ENCODE data around the gene OGDHL. TPM values are rescaled to one million over a fixed set of nuclear protein-coding genes. Genes with fewer than 3 reads are reported as not detected.

OGDHL gene
- total RNA-seq, 1 experiment from 2014 or later: 21.4 TPM

GRCh38 chr10:49744924-49745605 is 17.1 kb downstream of the OGDHL start:
- Histone ChIP-seq H3K27me3 (replicated peaks; ENCODE audit: control insufficient read depth, insufficient read depth, low read length) (no peaks in the 10 kb centered on the region), H3K4me3 (ENCODE audit: low read depth, low read length) (no peak overlapping the region), H3K4me1 (no peaks in the 10 kb centered on the region), H3K36me3 (ENCODE audit: control insufficient read depth, insufficient read depth, low read length) (0 out of 2 replicates have a peak, but pooled peaks cover 1% of the 10 kb centered on the region), H3K9me3 (no peaks in the 10 kb centered on the region)
- Mint-ChIP-seq H3K27ac (ENCODE audit: unreplicated experiment) (no peak overlapping the region), H3K9me3 (ENCODE audit: unreplicated experiment) (peaks cover 12% of the 10 kb centered on the region), H3K27me3 (ENCODE audit: insufficient read depth, unreplicated experiment) (no peaks in the 10 kb centered on the region), H3K4me3 (ENCODE audit: unreplicated experiment) (no peak overlapping the region), H3K4me1 (ENCODE audit: low read depth, unreplicated experiment) (no peaks in the 10 kb centered on the region), H3K36me3 (ENCODE audit: insufficient read depth, unreplicated experiment) (no peaks in the 10 kb centered on the region)
- no peak for DNase-seq
- BruUV-seq (replicated peaks): no TSS peak
- CTCF ChIA-PET: interaction anchor here (0.7 kb wide), 1 partner anchor 10 kb away, joined by 4 read pairs; no protein-coding TSS in a partner anchor
- TF ChIP-seq, protein P1, sequence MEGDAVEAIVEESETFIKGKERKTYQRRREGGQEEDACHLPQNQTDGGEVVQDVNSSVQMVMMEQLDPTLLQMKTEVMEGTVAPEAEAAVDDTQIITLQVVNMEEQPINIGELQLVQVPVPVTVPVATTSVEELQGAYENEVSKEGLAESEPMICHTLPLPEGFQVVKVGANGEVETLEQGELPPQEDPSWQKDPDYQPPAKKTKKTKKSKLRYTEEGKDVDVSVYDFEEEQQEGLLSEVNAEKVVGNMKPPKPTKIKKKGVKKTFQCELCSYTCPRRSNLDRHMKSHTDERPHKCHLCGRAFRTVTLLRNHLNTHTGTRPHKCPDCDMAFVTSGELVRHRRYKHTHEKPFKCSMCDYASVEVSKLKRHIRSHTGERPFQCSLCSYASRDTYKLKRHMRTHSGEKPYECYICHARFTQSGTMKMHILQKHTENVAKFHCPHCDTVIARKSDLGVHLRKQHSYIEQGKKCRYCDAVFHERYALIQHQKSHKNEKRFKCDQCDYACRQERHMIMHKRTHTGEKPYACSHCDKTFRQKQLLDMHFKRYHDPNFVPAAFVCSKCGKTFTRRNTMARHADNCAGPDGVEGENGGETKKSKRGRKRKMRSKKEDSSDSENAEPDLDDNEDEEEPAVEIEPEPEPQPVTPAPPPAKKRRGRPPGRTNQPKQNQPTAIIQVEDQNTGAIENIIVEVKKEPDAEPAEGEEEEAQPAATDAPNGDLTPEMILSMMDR (IDR thresholded peaks at IDR 0.05; ENCODE audit: insufficient read depth in 1 of 2, low read depth in 1 of 2, low read length in 1 of 2, severe bottlenecking in 1 of 2, unreplicated experiment in 1 of 2): peak; percentile 12
- intact Hi-C loops (cut with micrococcal nuclease; ENCODE audit: unreplicated experiment): no loop called here
- POLR2A ChIA-PET: no interaction called here

- TF ChIP-seq, protein P1 (IDR thresholded peaks at IDR 0.05; ENCODE audit: insufficient read depth in 1 of 2, low read depth in 1 of 2, low read length in 1 of 2, severe bottlenecking in 1 of 2, unreplicated experiment in 1 of 2): no peak
- no peaks in the 10 kb centered on the region for H3K27me3 Mint-ChIP-seq (ENCODE audit: insufficient read depth, unreplicated experiment)
- ChIA-PET CTCF (interaction anchor here (0.7 kb wide), 1 partner anchor 10 kb away, joined by 4 read pairs; no protein-coding TSS in a partner anchor), POLR2A (no interaction called here)
- no peak overlapping the region for H3K27ac Mint-ChIP-seq (ENCODE audit: unreplicated experiment)
- no peaks in the 10 kb centered on the region for H3K36me3 Mint-ChIP-seq (ENCODE audit: insufficient read depth, unreplicated experiment)
- H3K4me1 Mint-ChIP-seq (ENCODE audit: low read depth, unreplicated experiment): no peaks in the 10 kb centered on the region
- no TSS peak for BruUV-seq (replicated peaks)
- Histone ChIP-seq H3K4me3 (ENCODE audit: low read depth, low read length) (no peak overlapping the region), H3K27me3 (replicated peaks; ENCODE audit: control insufficient read depth, insufficient read depth, low read length) (no peaks in the 10 kb centered on the region), H3K9me3 (no peaks in the 10 kb centered on the region), H3K4me1 (no peaks in the 10 kb centered on the region), H3K36me3 (ENCODE audit: control insufficient read depth, insufficient read depth, low read length) (0 out of 2 replicates have a peak, but pooled peaks cover 1% of the 10 kb centered on the region)
- intact Hi-C loops (cut with micrococcal nuclease; ENCODE audit: unreplicated experiment): no loop called here
- peaks cover 12% of the 10 kb centered on the region for H3K9me3 Mint-ChIP-seq (ENCODE audit: unreplicated experiment)
- H3K4me3 Mint-ChIP-seq (ENCODE audit: unreplicated experiment): no peak overlapping the region
- DNase-seq: no peak
Observed at GRCh38 chr10:49744091-49744685, 17.9 kb downstream of the OGDHL start.

GRCh38 chr10:49743464-49744075 is 18.6 kb downstream of the OGDHL start:
- intact Hi-C loops (cut with micrococcal nuclease; ENCODE audit: unreplicated experiment): no loop called here
- no peak for DNase-seq
- TF ChIP-seq, protein P1 (IDR thresholded peaks at IDR 0.05; ENCODE audit: insufficient read depth in 1 of 2, low read depth in 1 of 2, low read length in 1 of 2, severe bottlenecking in 1 of 2, unreplicated experiment in 1 of 2): no peak
- H3K9me3 Mint-ChIP-seq (ENCODE audit: unreplicated experiment): peaks cover 12% of the 10 kb centered on the region
- POLR2A ChIA-PET: no interaction called here
- no peaks in the 10 kb centered on the region for H3K4me1 ChIP-seq
- CTCF ChIA-PET: no interaction called here
- H3K27ac Mint-ChIP-seq (ENCODE audit: unreplicated experiment): no peak overlapping the region
- H3K4me1 Mint-ChIP-seq (ENCODE audit: low read depth, unreplicated experiment): no peaks in the 10 kb centered on the region
- H3K4me3 ChIP-seq (ENCODE audit: low read depth, low read length): no peak overlapping the region
- no peaks in the 10 kb centered on the region for H3K9me3 ChIP-seq
- H3K36me3 Mint-ChIP-seq (ENCODE audit: insufficient read depth, unreplicated experiment): no peaks in the 10 kb centered on the region
- no TSS peak for BruUV-seq (replicated peaks)
- H3K27me3 ChIP-seq (replicated peaks; ENCODE audit: control insufficient read depth, insufficient read depth, low read length): no peaks in the 10 kb centered on the region
- H3K36me3 ChIP-seq (ENCODE audit: control insufficient read depth, insufficient read depth, low read length): 0 out of 2 replicates have a peak, but pooled peaks cover 1% of the 10 kb centered on the region
- no peak overlapping the region for H3K4me3 Mint-ChIP-seq (ENCODE audit: unreplicated experiment)
- H3K27me3 Mint-ChIP-seq (ENCODE audit: insufficient read depth, unreplicated experiment): no peaks in the 10 kb centered on the region
